ENCODE measurements around the gene MSL1. TPM values are rescaled to one million over a fixed set of nuclear protein-coding genes. Genes with fewer than 3 reads are reported as not detected.

Gene MSL1
- total RNA-seq, 4 donors from 2014 or later = 70.6 to 117 (median 82.4) TPM

- TF ChIP-seq CTCF (IDR thresholded peaks at IDR 0.05) = no peak
- TF ChIP-seq POLR2A (IDR thresholded peaks at IDR 0.05) = no peak
- DNase-seq (ENCODE audit: low spot score in 2 of 2) = peak in 1 of 2 donors; percentile 91
- intact Hi-C loops (cut with DNase I; ENCODE audit: low total_unique reads) = no loop called here
- WGBS, 2 donors = 0% methylated on average over 11 to 42 of the region's 97 CpGs
- H3K4me3 ChIP-seq (ENCODE audit: low read depth, poor library complexity, severe bottlenecking) = peak overlapping the region; percentile 89
Measured at GRCh38 chr17:40122136-40122998, 596 bp downstream of the MSL1 start.

DNA sequence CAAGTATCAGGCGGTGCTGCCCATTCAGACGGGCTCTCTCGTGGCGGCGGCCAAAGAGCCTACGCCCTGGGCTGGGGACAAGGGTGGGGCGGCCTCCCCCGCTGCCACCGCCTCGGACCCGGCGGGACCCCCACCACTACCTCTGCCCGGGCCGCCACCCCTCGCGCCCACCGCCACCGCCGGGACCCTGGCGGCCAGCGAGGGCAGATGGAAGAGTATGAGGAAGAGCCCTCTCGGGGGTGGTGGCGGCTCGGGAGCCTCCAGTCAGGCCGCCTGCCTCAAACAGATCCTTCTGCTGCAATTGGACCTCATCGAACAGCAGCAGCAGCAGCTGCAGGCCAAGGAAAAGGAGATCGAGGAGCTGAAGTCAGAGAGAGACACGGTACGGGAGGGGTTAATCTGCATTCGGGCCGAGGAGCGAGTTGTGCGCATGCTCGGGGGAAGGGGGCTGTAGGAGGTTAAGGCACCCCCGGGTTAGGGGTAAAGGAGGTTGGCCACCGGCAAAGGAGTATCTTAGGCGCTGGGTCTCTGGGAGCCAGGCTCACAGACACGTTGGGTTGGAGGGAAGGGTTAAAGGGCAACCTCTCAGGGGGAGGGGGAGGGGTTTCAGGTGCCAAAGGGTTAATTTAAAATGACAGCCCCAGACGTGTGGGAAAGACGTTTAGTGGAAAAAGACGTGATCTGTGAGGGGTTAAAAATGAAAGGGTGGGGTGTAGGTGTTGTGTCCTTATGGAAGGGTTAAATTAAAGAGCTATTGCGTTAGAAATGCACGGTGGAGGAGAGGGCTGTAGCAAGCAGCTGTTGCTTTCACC lies 1.4 kb downstream of the MSL1 start:
- intact Hi-C loops (cut with DNase I; ENCODE audit: low total_unique reads) = no loop called here
- TF ChIP-seq POLR2A (IDR thresholded peaks at IDR 0.05) (no peak), CTCF (IDR thresholded peaks at IDR 0.05) (no peak)
- WGBS, 2 donors = 0 to 1% methylated on average over 24 to 37 of the region's 43 CpGs
- no peak for DNase-seq (ENCODE audit: low spot score in 2 of 2)
- H3K4me3 ChIP-seq (ENCODE audit: low read depth, poor library complexity, severe bottlenecking) = peak overlapping the region; percentile 89

DNA sequence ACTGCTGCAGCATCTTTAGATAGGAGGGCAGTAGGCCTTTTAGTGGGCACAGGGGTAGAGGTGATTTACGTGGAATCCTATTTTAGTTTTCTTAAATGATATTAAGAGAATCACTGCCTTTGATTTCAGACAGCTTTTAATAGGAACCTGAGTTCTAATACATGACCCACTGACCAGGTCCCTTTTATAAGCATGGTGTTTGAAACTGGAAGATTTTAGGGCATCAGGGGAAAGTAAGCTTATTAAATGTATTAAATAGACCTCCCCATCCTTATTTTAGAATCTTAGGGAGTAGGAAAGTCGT lies 2.0 kb downstream of the MSL1 start:
- no peak for TF ChIP-seq CTCF (IDR thresholded peaks at IDR 0.05)
- TF ChIP-seq POLR2A (IDR thresholded peaks at IDR 0.05) = no peak
- 0% methylated on average over 2 of the region's 2 CpGs for WGBS, 2 donors
- intact Hi-C loops (cut with DNase I; ENCODE audit: low total_unique reads) = no loop called here
- no peak for DNase-seq (ENCODE audit: low spot score in 2 of 2)
- H3K4me3 ChIP-seq (ENCODE audit: low read depth, poor library complexity, severe bottlenecking) = peak overlapping the region; percentile 89

GRCh38 chr17:40124279-40125141 lies 2.7 kb downstream of the MSL1 start:
- H3K4me3 ChIP-seq (ENCODE audit: low read depth, poor library complexity, severe bottlenecking) = no peak overlapping the region
- 3 to 4% methylated on average over 9 of the region's 9 CpGs for WGBS, 2 donors
- DNase-seq (ENCODE audit: low spot score in 2 of 2) = no peak
- TF ChIP-seq POLR2A (IDR thresholded peaks at IDR 0.05) (no peak), CTCF (IDR thresholded peaks at IDR 0.05) (no peak)
- intact Hi-C loops (cut with DNase I; ENCODE audit: low total_unique reads) = no loop called here

DNA sequence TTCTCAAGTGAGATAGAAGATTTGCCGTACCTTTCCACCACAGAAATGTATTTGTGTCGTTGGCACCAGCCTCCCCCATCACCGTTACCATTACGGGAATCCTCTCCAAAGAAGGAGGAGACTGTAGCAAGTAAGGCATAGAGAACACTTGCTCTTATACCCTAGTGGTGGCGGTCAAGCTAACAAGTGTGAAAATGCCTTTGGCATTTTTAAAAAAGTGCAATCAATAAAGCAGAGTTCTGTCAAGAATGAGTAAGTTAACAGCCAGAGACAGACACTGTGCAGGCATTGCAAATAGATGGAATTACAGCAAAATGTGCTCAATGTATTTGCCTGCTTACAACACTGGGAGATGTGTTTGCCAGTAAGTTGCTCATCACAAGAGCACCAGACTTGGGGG lies 7.7 kb downstream of the MSL1 start:
- TF ChIP-seq POLR2A (IDR thresholded peaks at IDR 0.05) = no peak
- no peak for TF ChIP-seq CTCF (IDR thresholded peaks at IDR 0.05)
- intact Hi-C loops (cut with DNase I; ENCODE audit: low total_unique reads) = no loop called here

More for the DNA sequence above, 7.7 kb downstream of the MSL1 start:
- 68 to 75% methylated on average over 5 of the region's 5 CpGs for WGBS, 2 donors
- H3K4me3 ChIP-seq (ENCODE audit: low read depth, poor library complexity, severe bottlenecking) = no peak overlapping the region
- DNase-seq (ENCODE audit: low spot score in 2 of 2) = no peak
